Neural progenitor cell (in vitro differentiated cells): ENCODE data around the gene CITED4.

Experiments
- CTCF ChIP-seq: fragments of 200-600 bp; sonication (generic); IDR thresholded peaks from 2 replicates; pipeline ENCODE4 v1.5.1; 2017; ENCODE audit warnings: antibody characterized with exemption, mild to moderate bottlenecking
- EZH2 ChIP-seq: fragments of 200-600 bp; sonication (generic); IDR thresholded peaks from 2 replicates; pipeline ENCODE4 v1.6.1; 2017; ENCODE audit warnings: antibody characterized with exemption, mild to moderate bottlenecking, moderate library complexity
- EZH2phosphoT487 ChIP-seq: fragments of 200-600 bp; sonication (generic); IDR thresholded peaks from 2 replicates; pipeline ENCODE4 v1.6.1; 2017; ENCODE audit warnings: antibody characterized with exemption

DNA sequence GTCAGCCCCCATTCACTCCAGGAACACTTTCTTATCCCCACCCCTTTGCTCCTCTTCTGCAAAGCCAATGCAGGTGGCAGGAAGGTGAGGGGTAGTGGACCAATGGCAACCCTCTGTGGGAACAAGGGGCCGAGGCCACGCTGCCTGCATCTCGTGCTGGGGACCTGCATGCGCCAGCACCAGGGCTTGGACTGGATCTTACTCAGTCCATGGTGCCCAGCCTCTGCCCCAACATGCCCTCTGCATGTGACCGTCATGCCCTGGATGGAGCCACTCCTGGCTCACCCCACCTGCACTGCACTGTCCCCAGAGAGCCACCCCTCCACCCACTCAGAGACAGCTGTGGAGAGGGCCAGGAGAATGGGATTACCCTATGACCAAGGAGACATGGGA, 22.2 kb downstream of the CITED4 start:
- TF ChIP-seq CTCF (no peak), EZH2phosphoT487 (no peak), EZH2 (no peak)
